HepG2 (cell line): ENCODE data around the gene SMCHD1. TPM values are rescaled to one million over a fixed set of nuclear protein-coding genes. Genes with fewer than 3 reads are reported as not detected.
"Not testable (repeated sequence)": the region's sequence is repeated elsewhere in the genome, so short reads cannot be mapped to it uniquely, and the experiment has no call there.

Experiments
- ATAC-seq: fragments of 200-7000 bp; cut with Tn5 transposase; 3 replicates; pipeline ENCODE4 v1.9.1; 2020; ENCODE audit warnings: mild to moderate bottlenecking, moderate library complexity
- BruUV-seq: library from RNA; stranded (reverse); fragments of 400-500 nt; replicated peaks from 2 replicates; lab custom pipeline; 2021; lab: Mats Ljungman, UMichigan
- CTCF ChIA-PET: fragments of 300-600 bp; formaldehyde crosslinking; extraction: SDS; loops from one replicate; lab custom pipeline; 2021; ENCODE audit warnings: low total read pairs, inconsistent platforms, low intra/inter-chr PET ratio; lab: Yijun Ruan, JAX
- POLR2A ChIA-PET: fragments of 350-600 bp; sonication (Branson Sonifier 250); formaldehyde crosslinking; loops from one replicate; lab custom pipeline; 2020; ENCODE audit warnings: antibody characterized with exemption, inconsistent platforms; lab: Yijun Ruan, JAX
- DNase-seq: peaks from one replicate; pipeline ENCODE4 v3.0.0-alpha.2; 2015; ENCODE audit warnings: low spot score
- FAIRE-seq: peaks from 3 replicates; lab custom pipeline; 2011; peaks lifted over from hg19 to GRCh38; lab: Jason Lieb, UNC
- H2AFZ ChIP-seq: one replicate; pipeline ENCODE4 v1.6.1; 2011; ENCODE audit warnings: low read length, inconsistent platforms
- H3K27ac ChIP-seq: fragments of 300-600 bp; 3 replicates; pipeline ENCODE4 v1.8.0; 2011; ENCODE audit warnings: mixed run types, mild to moderate bottlenecking, mixed read lengths, low read length, inconsistent platforms; ENCODE audit not compliant: insufficient read depth; ENCODE audit errors: extremely low read length
- H3K27me3 ChIP-seq, 2 experiments: fragments of 200-600 bp in 1 of 2; 2 replicates in 1 of 2; 3 replicates in 1 of 2; pipeline versions ENCODE4 v1.6.0 to v1.8.0; 2011; ENCODE audit warnings: low read length in 2 of 2, mild to moderate bottlenecking in 2 of 2, moderate library complexity in 2 of 2, inconsistent platforms in 1 of 2; ENCODE audit not compliant: insufficient read depth in 2 of 2, control insufficient read depth in 1 of 2
- H3K36me3 ChIP-seq, 2 experiments: fragments of 200-600 bp in 1 of 2; replicated peaks in 1 of 2; 2 replicates in 1 of 2; 3 replicates in 1 of 2; pipeline versions ENCODE4 v1.5.1 to v1.8.0; 2011; ENCODE audit warnings: low read length in 2 of 2, inconsistent platforms in 1 of 2; ENCODE audit not compliant: insufficient read depth in 2 of 2, control insufficient read depth in 1 of 2
- H3K4me1 ChIP-seq: 2 replicates; pipeline ENCODE4 v1.5.1; 2012; ENCODE audit warnings: low read length, inconsistent platforms; ENCODE audit not compliant: insufficient read depth
- H3K4me2 ChIP-seq: 2 replicates; pipeline ENCODE4 v1.6.0; 2011; ENCODE audit warnings: low read depth, low read length, inconsistent platforms
- H3K4me3 ChIP-seq, 3 experiments: fragments of 200-600 bp in 1 of 3; sonication (generic), shearing (Covaris generic) in 1 of 3; replicated peaks in 1 of 3; 2 replicates each; pipeline ENCODE4 v1.5.1; 2011 to 2016; ENCODE audit warnings: low read length in 3 of 3, inconsistent platforms in 2 of 3, low read depth in 2 of 3, mild to moderate bottlenecking in 2 of 3, control low read depth in 1 of 3, mixed read lengths in 1 of 3; ENCODE audit not compliant: insufficient read depth in 1 of 3
- H3K79me2 ChIP-seq: one replicate; pipeline ENCODE4 v1.6.1; 2011; ENCODE audit warnings: low read length, inconsistent platforms; ENCODE audit not compliant: insufficient read depth
- H3K9ac ChIP-seq: 2 replicates; pipeline ENCODE4 v1.6.0; 2011; ENCODE audit warnings: mild to moderate bottlenecking, low read depth, low read length, inconsistent platforms; ENCODE audit not compliant: insufficient read depth
- H3K9me3 ChIP-seq: 2 replicates; pipeline ENCODE4 v1.5.1; 2012; ENCODE audit warnings: mild to moderate bottlenecking, low read length
- H4K20me1 ChIP-seq: 2 replicates; pipeline ENCODE4 v1.6.0; 2011; ENCODE audit warnings: inconsistent platforms, mild to moderate bottlenecking, low read length, moderate library complexity; ENCODE audit not compliant: insufficient read depth
- ASH2L ChIP-seq: fragments of 300-600, 200-600 bp; sonication (generic); IDR thresholded peaks from 2 replicates; pipeline ENCODE4 v1.7.0; 2017; ENCODE audit warnings: low read depth, mild to moderate bottlenecking, moderate library complexity, mixed read lengths, low read length; ENCODE audit not compliant: insufficient read length
- ELF3 ChIP-seq: IDR thresholded peaks from 2 replicates; pipeline ENCODE4 v1.6.1; 2016; ENCODE audit warnings: missing genetic modification reagents, missing compliant biosample characterization
- SAP130 ChIP-seq: IDR thresholded peaks from 2 replicates; pipeline ENCODE4 v1.6.1; 2016; ENCODE audit warnings: low read depth
- SIX1 ChIP-seq: sonication (generic); formaldehyde crosslinking; IDR thresholded peaks from 2 replicates; pipeline ENCODE4 v1.4.0; 2020; ENCODE audit warnings: missing genetic modification reagents, borderline replicate concordance
- ZNF460 ChIP-seq: sonication (generic); formaldehyde crosslinking; IDR thresholded peaks from 2 replicates; pipeline ENCODE4 v1.5.1; 2020; ENCODE audit warnings: missing genetic modification reagents, mild to moderate bottlenecking, borderline replicate concordance
- WGBS: methylation state at CpG from one replicate; pipeline ENCODE4 v1.1.6; 2017; ENCODE audit warnings: low lambda C conversion rate; 5-methylcytosine and 5-hydroxymethylcytosine counted together
- in situ Hi-C: cut with HindIII; loops from 2 replicates; pipeline ENCODE4 v1.10.0; 2017; ENCODE audit warnings: low pct_unique_long_range_greater_than_20kb; ENCODE audit not compliant: extremely low pct_ligation_motif_present
- intact Hi-C: fragments of 100-400 bp; cut with micrococcal nuclease; formaldehyde crosslinking; loops from one replicate; pipeline ENCODE4 v1.10.0; 2022; ENCODE audit not compliant: unreplicated experiment
- polyA plus RNA-seq, 8 experiments: library from polyadenylated mRNA; depleted of rRNA in 3 of 8; stranded (reverse) in 7 of 8; unstranded in 1 of 8; fragments of >200 nt; fragmentation: Illumina TruSeq in 4 of 8; extraction: Trizol in 4 of 8; gene quantifications; 2 replicates each; pipeline versions ENCODE4 v1.2.1 to v1.2.3, GENCODE V29; 2011 to 2016; ENCODE audit warnings: low read depth in 4 of 8, missing spikeins in 1 of 8, mixed read lengths in 1 of 8; ENCODE audit not compliant: insufficient read depth in 1 of 8
- total RNA-seq, 5 experiments: library from RNA; depleted of rRNA; stranded (reverse); fragments of >200 nt; fragmentation: Illumina TruSeq; extraction: Trizol; gene quantifications; 2 replicates each; pipeline ENCODE4 v1.2.3, GENCODE V29; 2016; ENCODE audit warnings: low read depth in 1 of 5

SMCHD1 gene
- total and polyA plus RNA-seq, 2 of the 13 experiments (the other 11 are each of a cell fraction or from before 2014, with no cell fraction given): 21.4 to 93.6 TPM

GRCh38 chr18:2657788-2658458, 2.4 kb downstream of the SMCHD1 start (continued):
- TF ChIP-seq ASH2L (peak; percentile 24), ELF3 (CRISPR knock-in tag) (0 out of 2 replicates have a peak, but pooled peaks have one; percentile 44), SIX1 (0 out of 2 replicates have a peak, but pooled peaks have one; percentile 17), ZNF460 (CRISPR knock-in tag) (peak; percentile 92), SAP130 (CRISPR knock-in tag) (peak; percentile 55)

- H3K27me3 ChIP-seq, in situ Hi-C loops, H3K27ac ChIP-seq, H2AFZ ChIP-seq, H3K9ac ChIP-seq, intact Hi-C loops, DNase-seq, BruUV-seq, H3K36me3 ChIP-seq, CTCF ChIA-PET, FAIRE-seq, H3K4me2 ChIP-seq, ATAC-seq, POLR2A ChIA-PET, H3K4me3 ChIP-seq, H3K9me3 ChIP-seq: not testable (repeated sequence)
- H3K4me1 ChIP-seq: peaks cover 20% of the 10 kb centered on the region
- peaks cover 39% of the 10 kb centered on the region for H4K20me1 ChIP-seq
- 94% methylated on average over 3 of the region's 3 CpGs for WGBS
- peaks cover 92% of the 10 kb centered on the region for H3K79me2 ChIP-seq
Measured at GRCh38 chr18:2660849-2661248, 5.3 kb downstream of the SMCHD1 start.

GRCh38 chr18:2662288-2662687, 6.8 kb downstream of the SMCHD1 start:
- BruUV-seq, H3K9ac ChIP-seq, H3K27ac ChIP-seq, H3K9me3 ChIP-seq, intact Hi-C loops, CTCF ChIA-PET, POLR2A ChIA-PET, H3K27me3 ChIP-seq, FAIRE-seq, DNase-seq, in situ Hi-C loops, ATAC-seq, H3K4me2 ChIP-seq, H2AFZ ChIP-seq, H3K4me3 ChIP-seq: not testable (repeated sequence)
- H3K79me2 ChIP-seq: peaks cover 88% of the 10 kb centered on the region
- peaks cover 31% of the 10 kb centered on the region for H4K20me1 ChIP-seq
- H3K36me3 ChIP-seq: peaks cover 0 to 14% of the 10 kb centered on the region in 2 experiments; a peak in 4 of 5 replicates
- H3K4me1 ChIP-seq: peaks cover 20% of the 10 kb centered on the region
- peak; percentile 49; the same call in 1 of the 2 replicates for TF ChIP-seq ZNF460 (CRISPR knock-in tag)
- 93% methylated on average over 7 of the region's 7 CpGs for WGBS
